ENCODE results near the gene FOXL2NB. TPM values are rescaled to one million over a fixed set of nuclear protein-coding genes. Genes with fewer than 3 reads are reported as not detected.

Gene FOXL2NB
- total and polyA plus RNA-seq, 8 donors, result 0.04 to 0.21 (median 0.06) TPM; not detected in 2

DNA sequence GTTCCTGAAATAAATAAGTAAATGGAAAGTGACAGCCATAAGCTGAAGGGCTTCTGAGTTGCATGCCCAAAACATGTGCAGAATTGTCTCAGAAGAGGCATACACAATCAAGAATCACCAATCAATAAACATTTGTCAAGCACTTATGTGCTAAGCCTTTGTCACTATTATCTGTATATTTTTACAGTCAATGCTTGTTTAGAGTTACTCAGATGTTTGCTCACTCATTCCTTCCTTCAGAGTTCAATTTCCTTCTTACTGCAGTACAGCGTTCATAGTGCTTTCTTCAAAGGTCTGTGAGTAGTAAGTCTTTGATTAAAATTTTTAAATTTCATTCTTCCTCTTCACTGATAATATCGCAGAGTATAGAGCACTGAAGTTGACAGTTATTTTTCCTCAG is 17.2 kb downstream of the FOXL2NB start:
- TF ChIP-seq, protein P1, sequence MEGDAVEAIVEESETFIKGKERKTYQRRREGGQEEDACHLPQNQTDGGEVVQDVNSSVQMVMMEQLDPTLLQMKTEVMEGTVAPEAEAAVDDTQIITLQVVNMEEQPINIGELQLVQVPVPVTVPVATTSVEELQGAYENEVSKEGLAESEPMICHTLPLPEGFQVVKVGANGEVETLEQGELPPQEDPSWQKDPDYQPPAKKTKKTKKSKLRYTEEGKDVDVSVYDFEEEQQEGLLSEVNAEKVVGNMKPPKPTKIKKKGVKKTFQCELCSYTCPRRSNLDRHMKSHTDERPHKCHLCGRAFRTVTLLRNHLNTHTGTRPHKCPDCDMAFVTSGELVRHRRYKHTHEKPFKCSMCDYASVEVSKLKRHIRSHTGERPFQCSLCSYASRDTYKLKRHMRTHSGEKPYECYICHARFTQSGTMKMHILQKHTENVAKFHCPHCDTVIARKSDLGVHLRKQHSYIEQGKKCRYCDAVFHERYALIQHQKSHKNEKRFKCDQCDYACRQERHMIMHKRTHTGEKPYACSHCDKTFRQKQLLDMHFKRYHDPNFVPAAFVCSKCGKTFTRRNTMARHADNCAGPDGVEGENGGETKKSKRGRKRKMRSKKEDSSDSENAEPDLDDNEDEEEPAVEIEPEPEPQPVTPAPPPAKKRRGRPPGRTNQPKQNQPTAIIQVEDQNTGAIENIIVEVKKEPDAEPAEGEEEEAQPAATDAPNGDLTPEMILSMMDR (IDR thresholded peaks at IDR 0.05), result no peak
- no peaks in the 10 kb centered on the region for H3K36me3 ChIP-seq
- intact Hi-C loops (cut with DNase I), result no loop called here
- ATAC-seq, result no peak
- DNase-seq, result no peak
- H3K27me3 ChIP-seq, result peaks cover 14 to 52% of the 10 kb centered on the region in 2 donors
- no peak overlapping the region for H3K4me3 ChIP-seq
- peaks cover 0 to 15% of the 10 kb centered on the region in 2 donors for H3K9me3 ChIP-seq
- H3K4me1 ChIP-seq, result no peaks in the 10 kb centered on the region
- H3K27ac ChIP-seq, result no peak overlapping the region

- Histone ChIP-seq H3K27ac (no peak overlapping the region), H3K9me3 (peaks cover 0 to 15% of the 10 kb centered on the region in 2 donors), H3K27me3 (peaks cover 12 to 51% of the 10 kb centered on the region in 2 donors), H3K4me1 (no peaks in the 10 kb centered on the region), H3K36me3 (no peaks in the 10 kb centered on the region), H3K4me3 (no peak overlapping the region)
- no peak for DNase-seq
- ATAC-seq, result no peak
- intact Hi-C loops (cut with DNase I), result no loop called here
- TF ChIP-seq, protein P1 (IDR thresholded peaks at IDR 0.05), result no peak
These were observed 17.9 kb downstream of the FOXL2NB start for GRCh38 chr3:138964923-138965322.

DNA sequence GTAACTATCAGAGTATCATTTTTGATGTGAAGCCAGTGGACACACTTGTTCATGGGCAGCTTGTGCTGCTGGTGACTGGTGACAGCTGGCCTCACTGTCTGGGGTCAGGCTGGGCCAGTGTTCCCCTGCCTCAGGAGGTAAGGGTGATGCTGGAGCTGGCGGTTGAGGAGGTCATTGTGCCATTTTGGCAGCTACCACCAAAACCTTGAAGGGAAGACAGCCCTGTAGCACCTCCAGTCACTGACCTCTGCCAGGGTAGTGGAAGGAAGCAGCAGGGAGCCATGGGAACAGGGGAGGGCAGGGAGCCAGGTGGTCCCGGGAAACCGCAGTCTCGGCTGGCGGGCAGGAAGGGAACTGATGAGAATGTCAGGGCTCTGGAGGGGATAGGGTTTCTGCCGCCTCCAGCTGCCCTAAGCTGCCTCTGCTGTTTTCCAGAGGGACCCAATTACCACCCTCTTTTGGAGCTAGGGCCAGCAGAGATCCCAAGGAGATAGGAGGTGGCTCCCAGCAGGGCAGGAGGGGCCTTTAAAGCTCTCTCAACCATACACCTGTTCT is 24.8 kb downstream of the FOXL2NB start:
- ATAC-seq (no peak), DNase-seq (no peak)
- no peaks in the 10 kb centered on the region for H3K9me3 ChIP-seq
- H3K27me3 ChIP-seq, result peaks cover 0 to 25% of the 10 kb centered on the region in 2 donors
- no peaks in the 10 kb centered on the region for H3K4me1 ChIP-seq
- no peak overlapping the region for H3K4me3 ChIP-seq
- intact Hi-C loops (cut with DNase I), result no loop called here
- TF ChIP-seq, protein P1 (IDR thresholded peaks at IDR 0.05), result no peak
- H3K27ac ChIP-seq, result no peak overlapping the region
- H3K36me3 ChIP-seq, result no peaks in the 10 kb centered on the region

DNA sequence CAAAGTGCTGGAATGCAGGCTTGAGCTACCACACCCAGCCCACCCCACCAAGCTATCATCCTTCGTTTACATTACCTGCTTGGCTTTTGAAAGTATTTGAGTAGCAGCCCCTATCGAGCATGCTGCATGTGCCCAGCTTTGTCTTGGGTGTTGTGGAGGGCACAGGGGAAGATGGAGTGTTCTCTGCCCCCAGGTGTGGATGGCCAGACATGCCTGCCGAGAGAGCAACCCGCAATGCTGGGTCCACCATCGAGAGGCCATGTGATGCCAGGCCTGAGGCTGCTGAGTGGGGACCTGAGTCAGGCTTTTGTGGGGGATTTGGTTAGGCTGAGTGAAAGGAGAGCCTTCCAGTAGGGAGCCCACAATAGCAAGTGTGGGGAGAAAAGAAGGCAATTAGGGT is 25.9 kb downstream of the FOXL2NB start:
- DNase-seq (no peak), ATAC-seq (no peak)
- TF ChIP-seq, protein P1 (IDR thresholded peaks at IDR 0.05), result no peak
- Histone ChIP-seq H3K9me3 (no peaks in the 10 kb centered on the region), H3K36me3 (no peaks in the 10 kb centered on the region), H3K4me1 (no peaks in the 10 kb centered on the region), H3K4me3 (no peak overlapping the region), H3K27me3 (peaks cover 0 to 25% of the 10 kb centered on the region in 2 donors), H3K27ac (no peak overlapping the region)
- intact Hi-C loops (cut with DNase I), result no loop called here

GRCh38 chr3:138974462-138974861 is 27.4 kb downstream of the FOXL2NB start:
- Histone ChIP-seq H3K4me1 (no peaks in the 10 kb centered on the region), H3K36me3 (no peaks in the 10 kb centered on the region), H3K27ac (no peak overlapping the region), H3K4me3 (no peak overlapping the region), H3K9me3 (no peaks in the 10 kb centered on the region), H3K27me3 (peaks cover 0 to 24% of the 10 kb centered on the region in 2 donors)
- intact Hi-C loops (cut with DNase I), result no loop called here
- DNase-seq, result peak in 1 of 4 donors; percentile 19
- ATAC-seq, result no peak
- TF ChIP-seq, protein P1 (IDR thresholded peaks at IDR 0.05), result no peak
